Amniotic epithelial cell (primary cell): ENCODE measurements around the gene KSR1.
A peak's percentile ranks its signal among the peaks of the same experiment; 100 is the strongest.

Experiments used
- DNase-seq: peaks from one replicate; pipeline ENCODE4 v3.0.0-alpha.2; 2010; ENCODE audit warnings: low read depth

The KSR1 gene

DNA sequence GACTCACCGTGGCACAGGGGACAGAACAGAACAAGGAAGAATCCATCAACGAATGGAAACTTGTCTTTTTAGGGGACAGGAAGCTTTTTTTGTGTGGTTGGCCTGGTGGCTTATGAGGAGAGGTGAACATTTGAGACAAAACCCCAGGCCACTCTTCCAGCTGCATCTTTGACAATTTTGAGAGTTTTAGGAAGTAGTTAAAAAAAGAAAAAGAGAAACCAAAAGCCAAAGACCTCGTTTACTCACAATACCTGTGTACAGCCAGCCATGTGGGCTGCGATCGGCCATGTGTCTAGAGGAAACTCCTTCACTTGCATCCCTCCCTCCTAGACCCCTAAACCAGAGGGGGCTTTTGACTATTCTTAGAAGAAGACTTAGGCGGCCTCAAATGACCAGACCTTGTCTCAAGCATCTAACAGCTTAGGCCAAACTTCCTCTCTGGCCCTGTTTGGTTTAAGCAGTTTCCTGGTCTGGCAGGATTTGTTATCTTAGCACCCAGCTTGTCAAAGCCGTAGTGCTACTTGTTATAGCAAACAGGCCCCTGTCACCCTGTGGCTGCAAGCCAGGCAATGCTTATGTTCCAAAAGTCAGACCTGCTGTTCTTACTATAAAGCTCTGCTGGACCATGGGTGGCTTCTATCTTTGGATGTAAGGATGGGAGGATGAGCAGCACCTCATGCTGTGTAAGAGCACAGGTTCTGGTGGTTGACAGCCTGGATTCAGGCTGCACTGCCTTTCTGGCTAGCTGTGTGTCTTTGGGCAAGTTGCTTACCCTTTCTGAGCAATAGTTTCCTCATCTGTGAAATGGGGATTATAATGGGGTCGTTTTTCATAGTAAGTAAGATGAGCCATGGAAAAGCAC, 17.7 kb downstream of the KSR1 start:
- no peak for DNase-seq

DNA sequence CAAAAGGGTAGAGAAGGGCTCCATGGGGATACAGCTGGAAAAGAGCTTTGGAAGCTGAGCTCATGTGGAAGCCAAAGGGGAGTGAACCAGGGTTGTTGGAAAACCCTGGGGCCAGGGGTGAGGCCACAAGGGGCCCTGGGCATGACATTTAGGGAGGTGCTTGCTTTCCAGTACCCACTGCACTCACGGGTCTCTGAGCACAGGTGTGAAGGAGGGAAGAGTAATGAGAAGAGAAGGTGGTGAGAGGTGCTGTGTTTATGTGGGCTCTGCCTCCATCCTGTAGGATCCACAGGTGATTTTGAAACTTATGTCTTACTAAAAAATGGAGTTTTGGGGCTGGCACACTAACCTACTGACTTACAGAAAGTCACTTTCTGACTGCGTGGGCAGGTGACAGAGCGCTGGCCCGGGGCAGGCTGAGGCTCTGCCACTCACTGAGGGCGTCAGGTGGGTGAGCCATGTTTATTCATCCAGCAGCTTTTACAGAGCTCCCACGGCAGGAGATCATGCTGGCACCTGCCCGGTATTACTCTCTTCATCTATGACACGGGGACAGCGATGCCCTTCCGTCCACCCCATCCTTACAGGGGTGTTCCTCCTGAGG, 18.9 kb downstream of the KSR1 start:
- DNase-seq: no peak

DNA sequence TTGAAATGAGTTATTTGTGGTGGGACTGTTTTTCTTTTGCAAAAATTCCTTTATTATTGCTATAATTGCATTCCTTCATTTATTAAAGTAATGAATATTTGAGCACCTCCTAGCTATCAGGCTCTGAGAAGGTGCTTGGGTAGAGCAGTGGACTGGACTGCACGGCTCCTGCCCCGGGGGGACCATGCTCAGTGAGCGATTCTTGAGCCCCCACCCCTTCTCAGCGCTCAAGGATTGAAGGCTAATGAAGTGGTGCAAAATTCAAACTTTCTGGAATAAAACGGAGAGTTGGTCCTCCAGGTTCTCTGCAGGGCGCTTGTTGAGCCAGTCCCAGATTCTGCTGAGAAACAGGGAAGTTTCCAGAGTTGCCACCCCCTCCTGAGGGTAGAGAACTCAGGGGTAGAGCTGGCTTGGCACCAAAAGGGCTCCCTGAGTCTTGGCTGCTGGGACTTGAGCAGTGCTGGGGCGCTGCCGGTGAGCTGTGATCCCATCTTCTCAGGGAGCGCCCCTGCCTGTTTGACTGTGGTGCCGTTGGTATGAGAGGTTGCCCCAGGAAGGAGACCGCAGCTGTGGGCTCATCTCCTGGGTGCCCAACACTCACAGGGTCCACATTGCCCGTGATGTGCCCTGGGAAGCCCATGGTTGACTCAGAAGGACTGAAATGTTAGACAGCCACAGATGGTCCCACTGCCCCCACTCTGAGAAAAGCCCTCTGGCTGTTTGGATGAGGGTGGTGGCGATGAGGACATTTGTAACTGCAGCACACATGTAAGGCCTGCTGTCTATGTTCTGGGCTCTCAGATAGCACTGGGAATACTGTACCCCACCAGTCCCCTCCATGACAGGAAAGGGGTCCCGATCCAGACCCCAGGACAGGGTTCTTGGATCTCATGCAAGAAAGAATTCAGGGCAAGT, 20.0 kb downstream of the KSR1 start:
- no peak for DNase-seq

DNA sequence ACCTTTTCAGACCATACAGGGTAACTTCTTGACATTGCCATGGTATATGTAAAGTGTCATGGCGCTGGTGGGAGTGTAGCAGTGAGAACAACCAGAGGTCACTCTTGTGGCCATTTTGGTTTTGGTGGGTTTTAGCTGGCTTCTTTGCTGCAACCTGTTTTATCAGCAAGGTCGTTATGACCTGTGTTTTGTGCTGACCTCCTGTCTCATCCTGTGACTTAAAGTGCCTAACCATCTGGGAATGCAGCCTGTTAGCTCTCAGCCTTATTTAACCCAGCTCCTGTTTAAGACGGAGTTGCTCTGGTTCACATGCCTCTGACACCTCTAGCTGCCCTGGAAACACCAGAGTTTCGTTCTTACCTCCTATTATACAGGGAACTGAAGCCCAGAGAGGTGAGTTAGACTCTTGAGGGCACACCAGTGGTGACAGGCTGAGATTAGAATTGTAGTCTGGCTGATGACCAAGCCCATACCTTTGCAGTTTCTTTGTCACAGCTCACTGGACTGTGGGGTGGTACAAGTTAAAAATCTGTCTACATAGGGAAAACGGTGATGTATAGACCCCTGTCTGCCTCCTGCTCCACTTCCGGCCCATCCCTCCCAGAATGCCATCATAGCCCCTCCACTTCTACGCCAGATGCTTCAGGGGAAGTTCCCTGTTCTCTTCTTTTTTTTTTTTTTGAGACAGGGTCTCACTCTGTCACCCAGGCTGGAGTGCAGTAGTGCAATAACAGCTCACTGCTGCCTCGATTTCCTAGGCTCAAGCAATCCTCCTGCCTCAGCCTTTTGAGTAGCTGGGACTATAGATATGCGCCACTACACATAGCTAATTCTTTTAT, 21.0 kb downstream of the KSR1 start:
- DNase-seq: no peak

DNA sequence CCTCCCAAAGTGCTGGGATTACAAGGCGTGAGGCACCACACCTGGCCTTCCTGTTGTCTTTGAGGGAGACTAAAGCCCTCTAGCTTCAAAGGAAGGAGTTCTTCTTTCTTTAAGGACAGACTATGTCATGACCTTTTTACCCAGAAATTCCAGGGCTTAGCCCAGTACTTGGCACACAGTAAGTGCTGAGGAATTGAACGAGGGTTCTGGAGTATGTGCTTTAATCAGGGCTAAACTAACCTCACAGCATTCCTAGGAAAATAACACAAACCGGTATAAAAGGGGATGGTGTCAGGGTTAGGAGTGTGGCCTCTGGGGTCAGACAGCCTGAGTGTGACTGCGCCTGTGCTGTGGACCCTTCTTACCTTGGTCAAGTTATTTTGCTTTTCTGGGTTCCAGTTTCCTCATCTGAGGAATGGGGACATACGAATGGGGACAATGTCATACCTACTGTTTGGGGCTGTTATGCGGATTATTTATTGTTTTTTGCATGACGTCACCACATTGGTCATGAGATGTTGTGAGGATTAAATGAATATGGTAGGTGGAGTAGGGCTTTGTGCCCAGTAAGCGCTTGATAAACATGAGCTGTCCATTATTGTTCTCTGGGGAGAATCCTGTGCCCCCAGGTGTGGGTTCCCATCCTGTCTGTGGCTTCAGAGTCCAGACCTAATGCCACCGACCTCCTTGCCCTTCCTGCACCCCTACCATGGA, 21.9 kb downstream of the KSR1 start:
- no peak for DNase-seq

DNA sequence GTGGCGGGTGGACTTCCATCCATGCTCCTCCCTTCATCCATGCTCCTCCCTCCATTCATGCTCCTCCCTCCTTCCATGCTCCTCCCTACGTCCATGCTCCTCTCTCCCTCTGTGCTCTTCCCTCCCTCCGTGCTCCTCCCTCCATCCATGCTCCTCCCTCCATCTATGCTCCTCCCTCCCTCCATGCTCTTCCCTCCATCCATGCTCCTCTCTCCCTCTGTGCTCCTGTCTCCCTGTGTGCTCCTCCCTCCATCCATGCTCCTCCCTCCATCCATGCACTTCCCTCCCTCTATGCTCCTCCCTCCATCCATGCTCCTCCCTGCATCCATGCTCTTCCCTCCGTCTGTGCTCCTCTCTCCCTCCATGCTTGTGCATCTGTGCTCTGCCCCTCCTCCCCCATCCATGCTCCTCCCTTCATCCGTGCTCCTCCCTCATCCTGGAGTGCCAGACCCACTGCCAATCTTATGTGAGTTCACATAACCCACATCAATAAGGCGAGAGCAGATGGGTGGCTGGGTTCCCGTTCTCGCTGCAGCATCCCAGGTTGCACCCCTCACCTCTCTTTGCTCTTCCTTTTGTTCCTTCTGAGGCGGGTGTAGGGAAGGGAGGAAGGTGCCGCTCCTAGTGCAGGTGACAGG, 22.8 kb downstream of the KSR1 start:
- DNase-seq: no peak

DNA sequence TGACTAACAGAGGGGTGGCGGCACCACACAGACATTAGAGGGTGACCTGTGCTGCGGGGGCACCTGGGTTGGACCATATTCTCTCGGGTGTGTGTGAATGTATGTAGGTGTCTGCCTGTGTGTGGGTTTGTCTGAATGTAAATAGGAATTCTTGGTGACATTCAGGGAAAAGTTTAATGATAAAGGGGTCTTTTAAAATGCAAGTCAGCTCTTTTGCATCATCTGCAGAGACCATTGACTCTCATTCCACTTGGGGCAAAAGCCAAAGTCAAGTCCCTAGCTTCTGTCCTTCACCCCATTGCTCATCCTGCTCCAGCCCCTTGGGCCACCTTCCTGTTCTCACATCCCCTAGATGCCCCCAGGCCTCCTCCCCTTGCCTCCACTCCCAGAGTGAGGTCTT, 23.6 kb downstream of the KSR1 start:
- DNase-seq: no peak

DNA sequence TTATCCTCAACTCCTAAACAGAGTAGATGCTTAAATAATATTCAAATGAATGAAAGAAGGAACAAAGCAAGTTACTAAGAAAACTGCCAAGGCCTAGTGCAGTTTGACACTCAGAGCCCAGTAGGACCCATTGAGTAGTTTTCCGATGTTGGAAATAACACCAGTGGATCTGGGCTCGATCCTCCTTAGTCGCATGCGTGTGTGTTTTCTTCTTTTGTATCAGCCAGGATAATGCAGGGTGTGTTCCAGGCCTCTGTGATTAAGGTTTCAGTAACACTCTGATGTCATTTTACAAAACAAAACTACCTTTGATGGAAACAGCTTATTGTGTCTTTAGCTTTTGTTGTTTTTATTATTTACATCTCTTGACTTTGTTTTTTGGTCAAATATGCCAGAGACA, 24.5 kb downstream of the KSR1 start:
- DNase-seq: no peak

DNA sequence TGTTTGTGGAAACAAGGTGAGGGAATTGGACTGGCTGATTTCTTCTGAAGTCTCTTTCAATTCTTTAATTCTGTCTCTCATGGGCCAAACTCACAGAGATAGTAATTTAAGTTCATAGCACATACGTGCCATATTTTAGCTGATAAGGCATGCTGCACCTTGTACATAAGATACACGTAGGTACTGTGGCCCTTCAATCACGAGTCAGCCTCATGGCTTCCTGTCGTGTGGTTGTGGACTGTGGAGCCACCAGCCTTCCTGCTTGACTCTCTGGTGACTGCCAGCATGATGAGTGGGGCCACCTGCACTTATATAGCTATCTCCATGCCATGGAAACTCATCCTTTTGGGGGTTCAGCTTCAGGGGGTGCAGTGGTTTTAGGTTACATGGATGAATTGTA, 25.1 kb downstream of the KSR1 start:
- DNase-seq: no peak

DNA sequence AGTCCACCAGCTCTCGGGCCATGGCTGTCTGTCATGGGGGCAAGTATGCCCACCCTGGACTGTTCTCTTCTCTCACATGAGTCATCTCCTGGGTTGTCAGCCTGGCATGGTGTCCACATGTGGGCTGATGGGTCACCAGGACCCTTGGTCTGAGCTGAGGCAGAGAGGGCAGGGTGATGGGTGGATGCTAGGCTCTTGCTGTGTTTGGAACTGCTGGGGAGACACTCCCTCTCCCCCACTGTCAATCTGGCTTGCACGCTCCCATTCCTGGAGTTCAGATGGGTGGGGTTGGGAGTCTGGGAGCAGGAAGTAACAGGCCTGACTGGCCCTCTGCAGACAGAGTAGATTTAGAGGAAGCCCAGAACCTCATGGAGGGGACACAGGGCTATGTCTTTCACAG, 28.9 kb downstream of the KSR1 start:
- DNase-seq: no peak

DNA sequence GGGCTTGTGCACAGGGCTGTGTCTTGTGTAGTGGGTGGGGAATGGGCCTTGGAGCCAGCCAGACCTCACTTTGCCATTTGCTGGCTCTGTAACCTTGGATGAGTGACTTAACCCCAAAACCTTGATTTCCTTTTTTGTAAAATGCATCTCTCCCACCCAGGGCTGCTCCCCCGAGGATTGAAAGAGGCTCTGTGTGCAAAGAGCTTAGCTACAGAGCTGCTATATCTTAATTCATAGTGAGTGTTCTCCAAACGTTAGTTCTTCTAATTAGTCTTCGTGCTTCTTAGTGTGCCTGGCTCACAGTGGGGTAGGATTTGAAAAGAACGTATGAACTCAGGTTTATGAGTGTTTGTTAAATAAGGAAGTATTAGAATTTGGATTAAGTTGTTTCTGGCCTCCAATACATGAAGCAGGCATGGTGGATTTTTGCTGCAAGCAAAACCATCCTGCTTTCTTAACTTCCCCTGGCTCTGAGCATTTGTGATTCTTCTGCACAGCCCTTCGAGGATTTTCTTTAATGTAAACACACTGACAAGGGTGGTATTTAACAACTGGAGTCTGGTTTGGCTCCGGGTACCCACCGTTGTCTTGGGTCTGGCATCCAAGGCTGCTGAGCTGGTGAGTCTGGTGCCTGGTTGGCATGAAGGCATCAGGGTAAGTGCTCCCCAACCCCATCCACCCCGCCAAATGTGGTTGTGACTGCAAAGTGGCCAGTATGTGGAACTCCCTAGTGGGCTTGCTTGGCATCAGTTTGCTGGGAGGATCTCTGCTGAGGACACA, 29.7 kb downstream of the KSR1 start:
- no peak for DNase-seq

DNA sequence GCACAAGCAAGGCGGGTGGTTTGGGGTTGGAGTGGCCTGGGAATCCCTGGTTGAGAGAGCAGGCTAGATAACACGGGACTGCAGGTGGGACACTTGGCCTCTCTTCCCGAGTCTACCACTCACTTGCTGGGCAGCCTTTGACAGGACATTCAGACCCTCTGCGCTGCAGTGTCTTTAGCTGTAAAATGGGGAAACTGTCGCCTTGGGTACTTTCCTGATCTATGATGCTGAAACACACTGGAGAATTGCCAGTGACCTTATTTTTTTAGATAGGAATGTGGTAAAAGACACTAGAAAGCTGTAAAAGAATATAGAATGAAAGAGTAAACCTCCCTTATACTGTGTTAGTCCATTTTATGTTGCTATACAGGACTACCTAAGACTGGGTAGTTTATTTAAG, 30.5 kb downstream of the KSR1 start:
- no peak for DNase-seq

DNA sequence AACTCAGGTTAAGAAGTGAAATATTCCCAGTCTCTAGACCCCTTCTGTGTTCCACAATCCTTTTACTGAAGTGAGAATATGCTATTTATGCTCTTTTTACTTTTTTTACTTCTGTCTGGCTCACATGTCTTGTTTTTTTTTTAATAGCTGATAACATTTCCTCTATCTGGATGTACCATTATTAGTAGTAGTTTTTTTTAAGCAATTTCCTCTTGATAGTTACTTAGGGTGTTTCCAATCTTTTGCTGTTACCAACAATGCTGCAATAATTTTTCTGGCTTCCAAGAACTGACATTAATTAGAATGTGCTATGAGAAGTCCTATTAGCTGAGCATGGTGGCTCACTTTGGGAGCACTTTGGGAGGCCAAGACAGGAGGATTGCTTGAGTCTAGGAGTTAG, 32.0 kb downstream of the KSR1 start:
- no peak for DNase-seq

DNA sequence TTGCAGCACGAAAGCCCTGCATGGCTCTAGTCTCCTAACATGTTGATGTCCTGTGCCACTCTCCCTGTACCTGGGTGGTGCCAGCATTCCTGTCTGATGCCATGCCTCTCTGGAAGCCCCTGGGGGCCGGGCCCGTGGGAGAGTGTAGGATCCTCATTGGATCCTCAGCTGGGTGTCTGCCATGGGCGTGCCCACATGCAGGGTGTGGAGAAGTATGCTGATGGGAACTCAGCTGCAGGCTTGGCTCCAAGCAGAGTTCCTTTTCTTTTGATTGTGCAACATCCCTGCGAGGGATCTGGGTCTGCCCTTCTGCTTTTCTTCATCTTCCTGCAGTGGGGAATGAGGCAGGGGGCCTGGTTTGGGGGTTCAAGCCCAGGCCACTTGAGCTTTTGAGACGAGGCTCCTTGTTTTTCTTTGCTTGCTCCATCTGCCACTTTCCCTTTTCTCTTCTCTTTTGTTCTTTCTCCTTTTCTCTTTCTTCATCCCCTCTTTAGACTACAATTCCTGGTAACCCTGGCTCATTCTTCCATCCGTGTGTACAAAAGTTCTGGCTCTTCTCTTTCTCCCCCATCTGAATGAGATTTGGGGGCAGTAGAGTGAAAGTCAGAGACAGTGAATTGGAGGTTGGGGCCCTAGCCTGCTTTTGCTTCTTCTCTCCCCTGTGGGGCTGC, 32.9 kb downstream of the KSR1 start:
- peak; percentile 79 for DNase-seq

DNA sequence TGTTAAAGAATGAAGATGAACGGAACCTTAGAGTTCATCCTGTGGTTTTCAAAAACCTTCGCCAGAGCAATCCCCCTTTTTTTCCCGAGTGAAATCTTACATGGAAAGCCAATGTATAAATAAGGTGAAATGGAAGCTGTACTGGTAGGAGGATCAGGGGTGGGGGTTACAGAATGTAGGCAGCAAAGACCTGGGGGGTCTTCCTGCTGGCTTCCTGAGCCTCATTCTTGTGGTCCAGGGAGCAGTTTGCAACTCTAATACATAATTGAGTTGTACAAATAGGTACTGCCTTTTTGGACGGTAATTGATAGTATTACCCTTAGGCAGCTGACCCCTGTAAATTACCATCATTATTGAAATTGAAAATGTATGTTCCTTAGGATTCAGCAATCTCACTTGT, 34.1 kb downstream of the KSR1 start:
- no peak for DNase-seq

DNA sequence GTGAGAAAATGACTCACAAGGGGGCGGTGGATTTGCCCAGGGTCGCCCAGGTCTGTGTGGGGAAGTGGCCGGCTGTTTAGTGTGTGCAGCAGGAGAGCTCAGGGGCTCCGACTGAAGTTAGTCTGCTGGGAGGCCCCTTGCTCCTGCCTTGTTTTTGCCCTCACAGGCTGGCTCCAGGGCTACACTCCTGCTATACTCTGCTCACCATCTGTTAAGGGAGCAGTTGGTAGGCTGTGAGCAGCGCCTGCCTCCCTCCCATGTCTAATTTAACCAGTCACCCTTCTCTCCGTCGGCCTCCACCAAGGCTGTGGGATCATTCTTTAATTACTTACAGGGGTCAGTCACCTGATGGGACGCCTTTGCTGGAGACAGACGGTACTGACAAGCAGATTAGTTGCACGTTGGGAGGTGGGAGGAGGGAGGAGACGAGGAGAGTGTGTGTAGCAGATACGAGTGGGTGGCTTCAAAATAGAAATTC, 35.5 kb downstream of the KSR1 start:
- no peak for DNase-seq

DNA sequence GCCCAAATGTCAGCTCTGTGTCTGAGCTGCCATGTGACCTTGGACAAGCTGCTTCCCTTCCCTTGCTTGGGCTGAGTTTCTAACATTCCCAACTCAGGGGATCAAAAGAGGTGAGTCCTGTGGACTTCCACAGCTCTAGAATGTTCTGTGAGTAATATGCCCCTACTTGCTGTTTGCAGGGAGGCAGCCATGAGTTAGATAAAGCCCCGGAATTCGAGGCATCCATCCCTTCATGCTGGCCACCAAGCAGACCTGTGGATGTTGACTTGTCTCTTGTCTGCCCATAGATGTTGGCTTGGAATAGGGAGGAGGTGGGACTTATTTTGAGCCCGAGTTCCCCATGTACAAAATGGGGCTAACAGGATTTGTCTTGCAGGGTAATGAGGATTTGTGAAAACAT, 36.2 kb downstream of the KSR1 start:
- no peak for DNase-seq

DNA sequence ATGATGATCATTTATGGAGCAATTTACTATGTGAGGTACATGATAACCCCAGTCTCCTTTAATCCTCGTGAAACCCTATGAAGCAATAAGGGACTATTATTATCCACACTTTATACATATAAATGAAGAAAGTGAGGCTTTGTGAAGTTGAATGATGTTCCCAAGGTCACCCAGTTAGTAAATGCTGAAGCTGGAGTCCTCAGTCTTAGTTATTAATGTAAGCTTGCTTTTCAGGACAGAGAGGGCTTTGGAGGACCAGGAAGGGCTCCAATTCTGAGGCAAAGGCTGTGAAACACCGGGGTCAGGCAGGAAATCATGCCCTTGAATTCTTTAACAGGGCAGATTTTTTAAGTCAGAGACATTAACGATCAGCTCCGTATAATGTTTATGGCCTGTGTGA, 36.8 kb downstream of the KSR1 start:
- DNase-seq: no peak
